OCI-LY1 (cell line): Measurements from ENCODE around the gene R3HDM1.

Experiments
- CTCF ChIP-seq: fragments of 200-600 bp; sonication (generic), shearing (Covaris generic); IDR thresholded peaks from 2 replicates; pipeline ENCODE4 v1.5.1; 2017; ENCODE audit warnings: mild to moderate bottlenecking, antibody characterized with exemption, low read length, moderate library complexity, mixed read lengths
- EZH2 ChIP-seq: fragments of 200-600 bp; sonication (generic), shearing (Covaris generic); IDR thresholded peaks from 2 replicates; pipeline ENCODE4 v1.8.0; 2017; ENCODE audit warnings: borderline replicate concordance, mixed run types, mild to moderate bottlenecking, antibody characterized with exemption, low read length, moderate library complexity, mixed read lengths

- TF ChIP-seq CTCF: no peak
- TF ChIP-seq EZH2: no peak
Observed at GRCh38 chr2:135651717-135652116, 120.4 kb downstream of the R3HDM1 start.
